DMS 273 treated with DMSO at 0.1 percent for 48 hours (cell line): Measurements from ENCODE around the gene METTL13.
"Not testable (repeated sequence)": the region's sequence is repeated elsewhere in the genome, so short reads cannot be mapped to it uniquely, and the experiment has no call there.

Experiments used
- DNase-seq: peaks from one replicate; lab custom pipeline; 2025; lab: John Stamatoyannopoulos, UW

Gene METTL13

DNA sequence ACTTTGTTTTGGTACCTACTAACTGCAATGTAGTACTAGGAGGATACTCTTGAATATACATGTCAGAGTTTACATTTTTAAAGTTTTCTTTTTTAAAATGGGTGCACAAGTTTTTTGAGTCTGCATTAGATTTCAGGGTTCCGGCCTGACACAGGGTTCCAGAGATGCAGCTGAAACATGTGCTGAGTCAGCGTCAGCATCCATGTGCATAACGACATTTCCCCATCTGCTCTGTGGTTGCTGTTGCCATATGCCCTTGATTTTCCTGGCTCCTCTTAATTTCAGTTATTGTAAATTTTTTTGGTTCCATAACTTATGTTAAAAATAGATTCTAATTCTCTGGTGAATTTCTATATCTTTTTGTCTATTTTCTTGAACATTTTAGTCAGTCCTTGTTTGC, 12.3 kb upstream of the METTL13 start:
- DNase-seq: peak; percentile 85

DNA sequence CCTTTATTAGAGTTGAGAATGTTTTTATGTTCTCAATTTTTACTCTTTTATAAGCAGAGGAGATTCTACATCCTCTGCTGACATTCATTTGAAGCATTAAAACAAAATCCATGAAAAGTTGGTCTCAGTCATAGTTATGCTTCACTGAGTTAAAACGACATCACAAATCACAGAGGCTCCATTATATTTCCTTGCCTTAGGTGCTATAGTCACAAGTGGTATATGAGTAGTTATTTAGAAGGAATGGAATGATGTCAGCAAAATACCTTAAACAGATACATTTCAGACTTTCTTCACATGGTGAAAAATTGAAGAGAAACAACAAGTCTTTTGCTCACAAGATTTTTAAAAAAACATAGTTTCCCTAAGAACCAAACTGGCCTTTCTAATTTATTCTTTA, 11.7 kb upstream of the METTL13 start:
- no peak for DNase-seq

DNA sequence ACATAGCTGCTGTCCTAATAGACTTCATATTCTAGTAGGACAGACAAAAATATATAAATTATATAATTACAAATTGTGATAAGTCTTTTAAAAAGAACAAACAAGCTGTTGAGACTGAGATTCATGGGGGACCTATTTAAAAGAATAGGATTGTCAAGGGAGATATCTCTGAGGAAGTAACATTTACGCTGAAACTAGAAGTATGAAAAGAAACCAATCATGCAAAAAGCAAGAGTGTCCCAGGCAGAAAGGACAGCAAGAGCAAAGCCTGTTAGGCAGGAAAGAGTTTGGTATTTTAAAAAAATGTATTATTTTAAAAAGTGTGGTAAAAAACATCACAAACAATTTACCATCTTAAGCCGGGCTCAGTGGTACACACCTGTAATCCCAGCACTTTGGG, 9.1 kb upstream of the METTL13 start:
- no peak for DNase-seq

DNA sequence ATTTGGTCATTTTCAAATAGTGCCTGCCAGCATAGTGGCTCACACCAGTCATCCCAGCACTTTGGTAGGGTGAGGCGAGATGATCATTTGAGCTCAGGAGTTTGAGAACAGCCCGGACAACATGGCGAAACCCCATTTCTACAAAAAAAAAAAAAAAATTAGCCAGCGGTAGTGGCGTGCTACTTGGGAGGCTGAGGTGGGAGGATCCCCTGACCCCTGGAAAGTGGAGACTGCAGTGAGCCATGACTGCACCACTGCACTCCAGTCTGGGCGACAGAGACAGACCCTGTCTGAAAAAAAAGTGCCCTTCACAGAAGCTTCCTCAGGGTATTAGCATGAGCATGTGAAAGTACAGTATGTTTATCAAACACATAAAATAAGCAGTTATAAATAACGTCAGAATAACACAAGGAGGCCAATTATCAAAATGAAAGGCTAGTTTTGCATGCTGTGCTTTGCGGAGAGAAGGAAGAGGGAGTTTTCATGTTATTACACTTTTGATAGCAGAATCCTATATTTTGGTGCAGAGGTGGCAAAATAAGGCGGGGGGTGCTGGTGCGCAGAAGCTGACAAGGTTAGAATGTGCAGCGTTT, 781 bp upstream of the METTL13 start:
- DNase-seq: no peak

DNA sequence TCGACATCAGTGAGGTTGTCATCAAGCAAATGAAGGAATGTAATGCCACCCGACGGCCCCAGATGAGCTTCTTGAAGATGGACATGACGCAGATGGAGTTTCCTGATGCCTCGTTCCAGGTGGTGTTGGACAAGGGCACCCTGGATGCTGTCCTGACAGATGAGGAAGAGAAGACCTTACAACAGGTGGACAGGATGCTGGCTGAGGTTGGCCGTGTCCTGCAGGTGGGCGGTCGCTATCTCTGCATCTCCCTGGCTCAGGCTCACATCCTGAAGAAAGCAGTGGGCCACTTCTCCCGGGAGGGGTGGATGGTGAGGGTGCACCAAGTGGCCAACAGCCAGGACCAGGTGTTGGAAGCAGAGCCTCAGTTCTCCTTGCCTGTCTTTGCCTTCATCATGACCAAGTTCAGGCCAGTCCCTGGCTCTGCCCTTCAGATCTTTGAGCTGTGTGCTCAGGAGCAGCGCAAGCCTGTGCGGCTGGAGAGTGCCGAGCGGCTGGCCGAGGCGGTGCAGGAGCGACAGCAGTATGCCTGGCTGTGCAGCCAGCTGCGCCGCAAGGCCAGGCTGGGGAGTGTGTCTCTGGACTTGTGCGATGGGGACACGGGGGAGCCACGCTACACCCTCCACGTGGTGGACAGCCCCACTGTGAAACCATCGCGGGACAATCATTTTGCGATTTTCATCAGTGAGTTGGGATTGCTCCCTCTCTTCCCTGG, 2.5 kb downstream of the METTL13 start:
- DNase-seq: no peak

DNA sequence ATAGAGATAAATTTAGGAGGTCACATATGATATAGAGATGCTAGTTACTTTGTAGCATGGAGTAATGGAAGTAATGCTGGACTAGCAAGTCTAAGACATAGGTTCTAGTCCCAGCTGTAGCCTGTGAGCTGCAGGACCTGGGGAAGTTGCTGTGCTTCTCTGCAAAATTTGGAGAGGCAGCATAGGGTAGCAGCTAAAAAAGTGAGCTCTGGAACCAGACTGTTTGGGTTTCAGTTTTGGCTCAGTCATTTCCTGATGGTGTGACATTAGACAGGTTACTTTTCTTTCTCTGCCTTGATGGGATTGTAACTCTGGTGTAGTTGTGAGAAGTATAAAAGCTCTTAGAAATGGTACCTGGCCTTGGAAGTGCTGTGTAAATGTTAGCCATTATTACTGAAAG, 3.3 kb downstream of the METTL13 start:
- no peak for DNase-seq

DNA sequence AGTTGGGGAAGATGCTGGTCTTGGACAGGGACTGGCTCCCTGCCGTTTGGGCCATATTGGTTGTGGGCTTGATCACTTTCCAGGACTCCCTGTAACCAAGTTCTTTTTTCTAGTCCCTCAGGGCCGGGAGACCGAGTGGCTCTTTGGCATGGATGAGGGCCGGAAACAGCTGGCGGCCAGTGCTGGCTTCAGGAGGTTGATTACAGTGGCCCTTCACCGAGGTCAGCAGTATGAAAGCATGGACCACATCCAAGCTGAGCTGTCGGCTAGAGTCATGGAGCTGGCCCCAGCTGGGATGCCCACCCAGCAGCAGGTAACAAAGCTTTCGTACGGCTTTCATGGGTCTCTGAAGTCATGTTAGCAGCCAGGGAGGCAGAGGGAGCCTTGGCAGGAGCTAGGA, 4.3 kb downstream of the METTL13 start:
- DNase-seq: no peak

DNA sequence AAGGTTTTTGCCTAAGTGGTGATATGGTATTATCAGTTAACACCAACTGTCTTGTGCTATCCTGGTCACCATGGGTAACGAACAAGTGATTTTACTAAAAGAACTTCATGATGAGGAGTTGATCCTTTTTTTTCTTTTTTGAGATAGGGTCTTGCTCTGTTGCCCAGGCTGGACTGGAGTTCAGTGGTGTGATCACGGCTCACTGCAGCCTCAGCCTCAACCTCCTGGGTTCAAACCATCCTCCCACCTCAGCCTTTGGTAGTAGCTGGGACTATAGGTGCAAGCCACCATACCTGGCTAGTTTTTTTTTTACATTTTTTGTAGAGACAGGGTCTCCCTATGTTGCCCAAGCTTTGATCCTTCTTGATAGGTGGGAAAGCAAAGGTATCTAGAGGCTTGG, 5.1 kb downstream of the METTL13 start:
- no peak for DNase-seq

DNA sequence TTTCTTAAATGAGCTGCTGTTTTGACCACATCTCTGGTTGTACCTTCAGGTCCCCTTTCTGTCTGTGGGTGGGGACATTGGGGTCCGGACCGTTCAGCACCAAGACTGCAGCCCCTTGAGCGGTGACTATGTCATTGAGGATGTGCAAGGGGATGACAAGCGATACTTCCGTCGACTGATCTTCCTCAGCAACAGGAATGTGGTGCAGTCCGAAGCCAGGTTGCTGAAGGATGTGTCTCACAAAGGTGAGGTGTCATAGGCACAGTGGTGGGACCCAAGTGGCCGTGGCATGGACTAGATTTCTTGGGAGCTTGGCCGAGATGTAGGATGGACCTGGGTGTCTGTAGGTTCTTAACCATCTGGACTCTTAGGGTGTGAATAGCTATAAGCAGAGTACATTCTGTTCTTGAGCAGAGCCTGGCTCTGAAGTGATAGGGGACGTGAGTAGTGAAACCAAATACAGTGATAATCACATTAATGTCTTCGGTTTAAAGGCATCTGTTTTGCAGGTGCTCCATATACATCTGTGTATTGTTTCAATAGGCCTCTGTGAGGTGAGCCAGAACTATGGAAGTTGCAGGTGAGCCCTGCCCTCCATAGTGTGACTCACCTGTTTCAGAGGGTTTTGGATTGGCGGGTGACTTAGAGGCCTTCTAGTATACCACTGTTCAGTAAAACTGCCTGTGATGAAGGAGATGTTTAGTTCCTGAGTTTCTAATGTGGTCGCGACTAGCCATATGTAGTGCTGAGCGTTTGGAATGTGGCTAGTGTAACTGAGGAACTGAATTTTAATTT, 6.4 kb downstream of the METTL13 start:
- no peak for DNase-seq

DNA sequence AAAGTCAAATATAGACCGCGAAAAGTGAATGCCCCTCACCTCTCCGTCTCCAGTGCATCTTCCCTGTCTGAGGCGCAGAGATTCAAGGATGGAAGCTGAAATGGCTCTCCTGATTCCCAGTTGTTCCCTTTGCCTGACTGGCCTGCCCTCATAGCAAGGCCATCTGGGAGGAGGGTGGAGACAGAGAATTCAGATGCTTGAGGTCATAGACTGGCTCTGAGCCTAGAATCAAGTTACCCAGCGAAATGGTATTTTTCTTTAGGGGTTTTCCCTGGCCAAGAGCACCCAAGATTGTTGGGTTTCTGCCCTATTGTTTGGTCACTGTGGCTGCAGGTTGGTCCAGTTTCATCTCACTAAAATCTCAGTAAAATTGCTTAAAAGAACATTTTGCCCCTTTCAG, 7.2 kb downstream of the METTL13 start:
- DNase-seq: no peak

DNA sequence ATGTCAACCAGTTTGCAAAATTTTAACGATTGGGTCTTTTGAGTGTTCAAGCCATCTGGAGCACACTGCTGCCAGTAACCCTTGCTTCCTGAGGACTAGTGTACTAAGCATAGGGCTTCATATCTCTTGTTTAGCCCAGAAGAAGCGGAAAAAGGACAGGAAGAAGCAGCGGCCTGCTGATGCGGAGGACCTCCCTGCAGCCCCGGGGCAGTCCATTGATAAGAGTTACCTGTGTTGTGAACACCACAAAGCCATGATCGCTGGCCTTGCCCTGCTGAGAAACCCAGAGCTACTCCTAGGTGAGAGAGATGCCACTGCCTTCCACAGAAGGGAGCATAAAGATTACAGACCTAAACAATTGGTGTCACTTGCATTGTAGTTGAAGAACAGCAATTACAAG, 8.9 kb downstream of the METTL13 start:
- no peak for DNase-seq

DNA sequence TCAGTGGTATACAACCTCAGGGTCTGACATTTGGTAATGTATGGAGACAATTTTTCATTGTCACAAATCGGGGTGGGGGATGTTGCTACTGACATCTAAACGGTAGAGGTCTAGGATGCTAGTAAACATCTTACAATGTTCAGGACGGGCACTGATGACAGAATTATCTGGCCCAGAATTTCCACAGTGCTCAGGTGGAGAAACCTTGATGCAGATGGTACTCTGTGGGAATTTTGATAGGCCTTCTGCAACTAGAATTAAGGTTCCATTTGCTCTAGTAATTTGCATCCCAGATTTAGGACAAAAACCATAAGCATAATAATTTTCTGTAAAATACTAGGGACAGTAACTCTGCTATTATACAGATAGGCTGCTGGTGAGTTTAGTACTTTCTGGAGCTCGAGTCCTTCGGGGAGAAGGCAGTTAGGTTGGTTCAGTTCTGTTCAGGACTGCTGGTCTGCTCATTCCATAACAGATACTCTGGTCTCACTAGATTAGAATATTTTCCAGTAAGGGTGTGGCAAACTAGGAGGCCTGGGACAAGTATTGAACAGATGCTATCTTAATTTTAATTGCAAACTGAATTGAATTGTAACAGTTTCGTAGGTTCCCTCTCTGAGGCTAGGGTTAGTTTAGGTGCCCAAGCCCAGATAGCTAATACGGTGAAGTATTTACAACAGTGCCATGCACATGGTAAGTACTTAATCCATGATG, 11.4 kb downstream of the METTL13 start:
- no peak for DNase-seq

DNA sequence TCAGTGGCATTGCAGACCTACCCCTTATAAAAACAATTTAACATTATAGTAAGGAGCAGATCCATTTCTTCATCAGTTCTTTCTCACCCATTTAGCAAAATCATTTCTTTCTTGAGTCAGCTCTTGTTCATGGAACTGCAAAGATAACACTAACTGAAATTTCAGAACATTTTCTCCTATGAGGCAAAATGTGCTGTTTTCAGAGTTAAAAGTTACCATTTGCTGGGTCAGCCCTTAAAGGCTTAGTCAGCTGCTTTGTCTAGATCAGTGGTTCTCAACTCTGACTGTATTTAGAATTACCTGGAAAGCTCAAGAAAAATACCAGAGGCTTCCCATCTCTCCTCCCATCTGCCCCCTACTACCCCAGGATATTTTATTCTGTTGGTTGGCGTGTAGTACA, 12.2 kb downstream of the METTL13 start:
- DNase-seq: no peak

DNA sequence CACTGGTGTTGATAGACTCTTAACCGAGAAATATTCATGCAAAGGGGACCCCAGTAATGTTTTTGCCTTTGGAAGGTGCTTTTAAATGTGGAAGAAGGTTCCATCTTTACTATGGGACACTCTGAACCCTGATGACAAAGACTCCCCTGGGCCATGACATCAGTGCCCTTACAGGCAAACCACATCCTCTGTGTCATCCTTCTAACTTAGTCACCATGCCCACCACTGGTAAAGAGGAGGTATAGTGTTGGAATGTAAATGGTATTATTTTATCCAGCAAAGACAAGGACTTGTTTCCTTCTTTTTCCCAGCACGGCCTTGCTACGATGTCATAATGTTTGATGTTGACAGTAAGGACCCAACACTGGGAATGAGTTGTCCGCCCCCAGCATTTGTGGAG, 12.6 kb downstream of the METTL13 start:
- DNase-seq: no peak

DNA sequence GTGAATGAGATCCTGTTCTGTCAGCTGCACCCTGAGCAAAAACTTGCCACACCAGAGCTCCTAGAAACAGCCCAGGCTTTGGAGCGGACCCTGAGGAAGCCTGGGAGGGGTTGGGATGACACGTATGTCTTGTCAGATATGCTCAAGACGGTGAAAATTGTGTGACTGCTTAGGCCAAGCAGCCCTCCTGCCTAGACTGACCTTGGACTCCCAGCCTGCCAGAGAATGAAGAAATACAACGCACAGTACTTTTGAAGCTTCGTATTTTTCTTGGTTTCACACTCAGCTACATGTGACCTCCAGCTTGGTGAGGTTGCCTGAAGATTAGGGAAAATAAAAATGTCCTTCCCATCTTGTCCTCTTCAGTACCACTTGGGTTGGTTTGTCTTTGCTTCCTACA, 15.1 kb downstream of the METTL13 start:
- no peak for DNase-seq

DNA sequence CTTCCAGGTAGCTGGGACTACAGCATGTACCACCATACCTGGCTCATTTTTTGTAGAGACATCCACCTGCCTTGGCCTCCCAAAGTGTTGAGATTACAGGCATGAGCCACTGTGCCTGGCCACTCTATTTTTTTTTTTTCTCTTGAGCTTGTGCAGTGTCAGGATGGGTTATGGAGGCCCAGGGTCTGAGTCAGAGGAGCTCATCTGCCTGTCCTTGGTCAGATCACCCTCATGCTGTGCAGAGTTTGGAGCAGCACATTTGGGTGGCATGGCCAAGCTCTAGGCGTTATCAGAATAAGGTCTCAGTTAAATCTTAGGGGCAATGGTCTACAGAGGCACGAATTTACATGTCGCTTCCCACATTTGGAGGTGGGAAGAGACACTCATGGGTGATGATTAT, 16.9 kb downstream of the METTL13 start:
- no peak for DNase-seq

DNA sequence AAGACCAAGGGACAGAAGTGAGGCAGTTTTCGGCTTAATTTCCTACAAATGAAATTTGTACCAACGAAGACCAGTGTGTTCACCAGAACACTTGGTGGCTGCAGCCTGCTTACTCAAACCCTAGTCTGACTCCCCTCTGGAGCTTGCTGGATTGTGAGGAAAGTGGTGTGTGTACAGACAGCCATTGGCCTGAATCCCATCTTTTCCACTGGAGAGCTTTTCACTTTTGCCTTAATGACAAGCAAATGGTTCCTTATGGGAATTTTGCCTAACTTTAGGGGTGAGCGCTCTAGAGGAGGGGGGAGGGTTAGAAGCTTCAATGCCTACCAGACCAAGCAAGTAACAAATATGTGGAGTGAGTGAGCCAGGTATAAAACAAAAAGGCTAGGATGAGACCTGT, 17.3 kb downstream of the METTL13 start:
- DNase-seq: no peak

DNA sequence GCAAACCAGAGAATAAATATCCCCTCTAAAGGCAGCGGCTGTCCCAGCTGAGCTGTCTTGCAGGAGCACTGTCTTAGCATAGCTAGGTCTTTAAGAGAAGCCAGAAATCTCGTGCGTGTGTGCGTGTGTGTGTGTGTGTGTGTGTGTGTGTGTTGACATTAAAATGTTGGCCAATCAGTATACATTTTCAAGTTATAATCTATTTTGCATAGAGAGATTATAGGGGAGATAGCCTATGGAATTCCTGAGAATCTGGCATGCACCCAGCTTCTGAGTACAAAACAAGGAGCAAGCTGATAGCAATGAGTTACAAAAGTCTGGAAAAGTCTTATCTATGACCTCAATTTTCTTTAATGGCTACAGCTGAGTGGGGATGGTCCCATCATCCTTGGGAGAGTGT, 17.7 kb downstream of the METTL13 start:
- no peak for DNase-seq

DNA sequence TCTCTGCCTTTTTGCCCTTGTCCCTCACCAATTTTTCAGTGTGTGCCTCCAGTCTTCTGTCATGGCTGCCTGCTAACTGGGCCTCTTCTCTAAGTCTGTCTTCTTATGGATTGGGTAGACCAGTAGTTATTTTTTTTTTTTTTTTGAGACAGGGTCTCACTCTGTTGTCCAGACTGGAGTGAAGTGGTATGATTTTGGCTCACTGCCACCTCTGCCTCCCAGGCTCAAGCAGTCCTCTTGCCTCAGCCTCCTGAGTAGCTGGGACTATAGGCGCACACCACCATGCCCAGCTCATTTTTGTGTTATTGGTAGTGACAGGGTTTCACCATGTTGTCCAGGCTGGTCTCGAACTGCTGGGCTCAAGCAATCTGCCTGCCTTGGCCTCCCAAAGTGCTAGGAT, 18.2 kb downstream of the METTL13 start:
- not testable (repeated sequence) for DNase-seq

DNA sequence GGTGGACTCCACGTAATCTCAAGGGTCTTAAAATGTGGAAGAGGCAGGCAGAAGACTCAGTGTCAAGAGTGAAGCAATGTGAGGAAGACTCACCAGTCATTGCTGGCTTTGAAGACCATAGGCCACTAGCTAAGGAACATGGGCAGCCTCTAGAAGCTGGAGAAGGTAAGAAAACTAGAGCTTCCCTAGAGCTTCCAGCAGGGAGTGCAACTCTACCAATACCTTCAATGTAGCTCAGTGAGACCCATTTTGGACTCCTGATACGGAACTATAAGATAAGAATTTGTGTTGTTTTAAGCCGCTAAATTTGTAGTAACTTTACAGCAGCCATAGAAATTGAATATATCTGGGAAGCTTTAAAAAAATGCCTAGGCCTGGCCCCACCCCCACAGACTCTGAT, 18.9 kb downstream of the METTL13 start:
- DNase-seq: no peak

DNA sequence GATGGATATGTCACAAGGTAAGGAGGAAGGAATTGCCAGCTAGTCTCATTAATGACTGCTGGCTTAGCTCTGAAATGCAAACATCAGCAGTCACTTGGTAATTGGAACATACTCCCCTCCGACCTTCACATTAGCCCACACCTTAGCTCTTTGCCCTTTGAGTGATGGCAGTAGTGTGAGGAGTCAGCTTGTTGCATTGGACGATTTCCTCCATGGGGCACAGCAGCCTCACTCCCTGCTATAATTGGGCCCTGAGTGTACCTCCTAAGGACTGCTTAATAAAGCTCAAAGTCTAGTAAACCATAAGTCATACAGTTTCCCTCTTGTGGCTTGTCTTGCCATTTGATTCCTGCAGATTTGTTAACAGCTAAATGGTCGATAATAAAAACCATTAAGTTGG, 19.4 kb downstream of the METTL13 start:
- no peak for DNase-seq

DNA sequence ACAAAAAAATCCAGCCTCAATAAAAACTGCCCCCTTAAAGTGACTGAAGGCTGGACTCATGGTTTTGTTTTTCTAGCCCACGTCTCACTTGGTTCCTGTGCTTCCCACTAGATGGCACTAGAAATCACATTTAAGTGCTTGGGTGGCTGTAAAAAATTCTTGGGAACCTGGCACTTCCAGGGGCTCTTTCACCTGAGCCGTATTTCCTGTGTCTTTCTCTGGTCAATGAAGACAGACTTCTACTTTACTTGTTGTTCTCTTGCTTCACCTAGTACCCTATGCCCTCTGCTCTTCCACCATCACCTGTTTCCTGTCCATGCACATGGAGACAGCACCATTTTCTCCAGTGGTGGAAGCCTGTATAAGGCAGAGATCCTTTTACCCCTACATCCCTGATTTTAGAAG, 20.0 kb downstream of the METTL13 start:
- no peak for DNase-seq

DNA sequence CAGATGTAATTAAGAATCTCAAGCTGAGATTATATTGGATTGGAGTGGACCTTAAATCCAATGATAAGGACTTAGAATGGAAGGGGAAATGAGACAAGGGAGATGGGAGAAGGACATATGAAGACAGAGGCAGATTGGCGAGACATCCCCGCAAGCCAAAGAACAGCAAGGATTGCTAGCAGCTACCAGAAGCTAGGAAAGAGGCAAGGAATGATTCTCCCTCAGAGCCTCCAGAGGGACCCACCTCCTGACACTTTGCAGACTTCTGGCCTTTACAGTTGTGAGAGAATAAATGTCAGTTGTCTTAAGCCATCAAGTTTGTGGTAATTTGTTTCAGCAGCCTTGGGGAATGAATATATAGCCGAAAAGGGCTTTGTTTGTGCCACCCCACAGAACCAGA, 20.7 kb downstream of the METTL13 start:
- DNase-seq: no peak
